CD8-positive, alpha-beta memory T cell (primary cell): Measurements from ENCODE around the gene CCDC88B. TPM values are rescaled to one million over a fixed set of nuclear protein-coding genes. Genes with fewer than 3 reads are reported as not detected.

Experiments used
- CTCF ChIA-PET: fragments of 350-600 bp; sonication (Branson Sonifier 250); formaldehyde crosslinking; loops from one replicate; lab custom pipeline; 2021; ENCODE audit warnings: antibody characterized with exemption; lab: Charles Lee
- POLR2A ChIA-PET: fragments of 350-600 bp; sonication (Branson Sonifier 250); formaldehyde crosslinking; loops from one replicate; lab custom pipeline; 2021; ENCODE audit warnings: antibody characterized with exemption; lab: Charles Lee
- DNase-seq, 5 donors: peaks; one replicate each; pipeline versions ENCODE4 v3.0.0 to v3.0.0-alpha.2; 2020 to 2022; ENCODE audit warnings: mixed read lengths in 1 of 5
- H3K27ac ChIP-seq: one replicate; pipeline ENCODE4 v1.7.0; 2013; ENCODE audit warnings: low read depth, mild to moderate bottlenecking, low read length, moderate library complexity
- H3K27me3 ChIP-seq: 2 replicates; pipeline ENCODE4 v1.7.0; 2013; ENCODE audit warnings: low read length, mild to moderate bottlenecking; ENCODE audit not compliant: insufficient read depth, poor library complexity, severe bottlenecking
- H3K36me3 ChIP-seq: 2 replicates; pipeline ENCODE4 v1.7.0; 2013; ENCODE audit warnings: mild to moderate bottlenecking, low read length, moderate library complexity; ENCODE audit not compliant: insufficient read depth
- H3K4me1 ChIP-seq: 2 replicates; pipeline ENCODE4 v1.7.0; 2013; ENCODE audit warnings: mild to moderate bottlenecking, low read length, moderate library complexity; ENCODE audit not compliant: insufficient read depth
- H3K4me3 ChIP-seq: 2 replicates; pipeline ENCODE4 v1.7.0; 2013; ENCODE audit warnings: mild to moderate bottlenecking, low read length
- H3K9me3 ChIP-seq: 2 replicates; pipeline ENCODE4 v1.7.0; 2013; ENCODE audit warnings: mild to moderate bottlenecking, low read length
- H3K27ac Mint-ChIP-seq, 8 donors: one replicate each; pipeline ENCODE4 v1.8.0; 2020 to 2021; ENCODE audit warnings: mixed read lengths in 8 of 8, mild to moderate bottlenecking in 6 of 8, inconsistent platforms in 3 of 8, moderate library complexity in 3 of 8
- H3K27me3 Mint-ChIP-seq, 2 donors: one replicate each; pipeline ENCODE4 v1.8.0; 2020 to 2021; ENCODE audit warnings: mixed read lengths in 2 of 2, mild to moderate bottlenecking in 1 of 2, moderate library complexity in 1 of 2
- H3K36me3 Mint-ChIP-seq, 3 donors: one replicate each; pipeline ENCODE4 v1.8.0; 2020 to 2021; ENCODE audit warnings: mixed read lengths in 3 of 3, inconsistent platforms in 1 of 3, mild to moderate bottlenecking in 1 of 3
- H3K4me1 Mint-ChIP-seq, 3 donors: one replicate each; pipeline ENCODE4 v1.8.0; 2020 to 2021; ENCODE audit warnings: mixed read lengths in 3 of 3, inconsistent platforms in 1 of 3, mild to moderate bottlenecking in 1 of 3
- H3K4me3 Mint-ChIP-seq, 7 donors: one replicate each; pipeline ENCODE4 v1.8.0; 2020 to 2021; ENCODE audit warnings: mixed read lengths in 7 of 7, mild to moderate bottlenecking in 6 of 7, moderate library complexity in 4 of 7, inconsistent platforms in 2 of 7
- H3K9me3 Mint-ChIP-seq, 5 donors: one replicate each; pipeline ENCODE4 v1.8.0; 2020 to 2022; ENCODE audit warnings: mixed read lengths in 5 of 5, mild to moderate bottlenecking in 3 of 5, moderate library complexity in 2 of 5, inconsistent platforms in 1 of 5
- polyA plus RNA-seq: library from polyadenylated mRNA; unstranded; fragments of 300-500 nt; fragmentation: Illumina TruSeq; gene quantifications from one replicate; pipeline ENCODE4 v1.2.3, GENCODE V29; 2021
- total RNA-seq, 2 experiments: library from RNA; stranded (reverse); gene quantifications; one replicate each; pipeline ENCODE4 v1.2.3, GENCODE V29; 2021

Gene CCDC88B
- total and polyA plus RNA-seq, 3 experiments from 2014 or later: 45.6 to 105 (median 101) TPM

- Mint-ChIP-seq H3K27me3 (peaks cover 0 to 2% of the 10 kb centered on the region in 2 donors), H3K4me1 (peaks cover 34 to 59% (median 37%) of the 10 kb centered on the region in 3 donors), H3K4me3 (peak overlapping the region in 6 of 7 donors; percentile 27 to 87 (median 58)), H3K9me3 (no peaks in the 10 kb centered on the region), H3K36me3 (peaks cover 0 to 48% (median 7%) of the 10 kb centered on the region in 3 donors), H3K27ac (peak overlapping the region in 5 of 8 donors; percentile 23 to 79 (median 74))
- Histone ChIP-seq H3K9me3 (no peaks in the 10 kb centered on the region), H3K4me3 (peak overlapping the region; percentile 15), H3K4me1 (peaks cover 32% of the 10 kb centered on the region), H3K27ac (peak overlapping the region; percentile 54), H3K36me3 (peaks cover 7% of the 10 kb centered on the region), H3K27me3 (no peaks in the 10 kb centered on the region)
- CTCF ChIA-PET: interaction anchor here (0.9 to 6.7 kb wide), 7 partner anchors 10 to 137 kb away, joined by 3 to 42 read pairs (median 10); partner anchors contain the start of genes PRDX5 and TRMT112
- POLR2A ChIA-PET: interaction anchor here (0.7 to 2.1 kb wide), 3 partner anchors 11 to 24 kb away, joined by 3 to 16 read pairs (median 5); partner anchors contain the start of genes PRDX5, RPS6KA4 and TRMT112
- DNase-seq: peak; percentile 81 to 87 (median 85)
Observed at GRCh38 chr11:64341851-64342791, 2.1 kb downstream of the CCDC88B start.

- ChIA-PET CTCF (interaction anchor here (1.0 to 6.7 kb wide), 6 partner anchors 11 to 138 kb away, joined by 3 to 42 read pairs (median 10); partner anchors contain the start of genes PRDX5 and TRMT112), POLR2A (interaction anchor here (0.7 to 2.1 kb wide), 3 partner anchors 12 to 25 kb away, joined by 3 to 16 read pairs (median 5); partner anchors contain the start of genes PRDX5, RPS6KA4 and TRMT112)
- no peak for DNase-seq
- H3K27me3 ChIP-seq: no peaks in the 10 kb centered on the region
- peak overlapping the region in 5 of 8 donors; percentile 23 to 82 (median 74) for H3K27ac Mint-ChIP-seq
- H3K9me3 ChIP-seq: no peaks in the 10 kb centered on the region
- no peak overlapping the region for H3K4me3 ChIP-seq
- H3K4me1 ChIP-seq: peaks cover 32% of the 10 kb centered on the region
- H3K27ac ChIP-seq: no peak overlapping the region
- H3K36me3 Mint-ChIP-seq: peaks cover 0 to 44% (median 5%) of the 10 kb centered on the region in 3 donors
- peak overlapping the region in 5 of 7 donors; percentile 16 to 70 (median 41) for H3K4me3 Mint-ChIP-seq
- H3K36me3 ChIP-seq: peaks cover 7% of the 10 kb centered on the region
- peaks cover 0 to 2% of the 10 kb centered on the region in 2 donors for H3K27me3 Mint-ChIP-seq
- no peaks in the 10 kb centered on the region for H3K9me3 Mint-ChIP-seq
- H3K4me1 Mint-ChIP-seq: peaks cover 30 to 50% (median 32%) of the 10 kb centered on the region in 3 donors
Observed at GRCh38 chr11:64342869-64343745, 3.1 kb downstream of the CCDC88B start.

DNA sequence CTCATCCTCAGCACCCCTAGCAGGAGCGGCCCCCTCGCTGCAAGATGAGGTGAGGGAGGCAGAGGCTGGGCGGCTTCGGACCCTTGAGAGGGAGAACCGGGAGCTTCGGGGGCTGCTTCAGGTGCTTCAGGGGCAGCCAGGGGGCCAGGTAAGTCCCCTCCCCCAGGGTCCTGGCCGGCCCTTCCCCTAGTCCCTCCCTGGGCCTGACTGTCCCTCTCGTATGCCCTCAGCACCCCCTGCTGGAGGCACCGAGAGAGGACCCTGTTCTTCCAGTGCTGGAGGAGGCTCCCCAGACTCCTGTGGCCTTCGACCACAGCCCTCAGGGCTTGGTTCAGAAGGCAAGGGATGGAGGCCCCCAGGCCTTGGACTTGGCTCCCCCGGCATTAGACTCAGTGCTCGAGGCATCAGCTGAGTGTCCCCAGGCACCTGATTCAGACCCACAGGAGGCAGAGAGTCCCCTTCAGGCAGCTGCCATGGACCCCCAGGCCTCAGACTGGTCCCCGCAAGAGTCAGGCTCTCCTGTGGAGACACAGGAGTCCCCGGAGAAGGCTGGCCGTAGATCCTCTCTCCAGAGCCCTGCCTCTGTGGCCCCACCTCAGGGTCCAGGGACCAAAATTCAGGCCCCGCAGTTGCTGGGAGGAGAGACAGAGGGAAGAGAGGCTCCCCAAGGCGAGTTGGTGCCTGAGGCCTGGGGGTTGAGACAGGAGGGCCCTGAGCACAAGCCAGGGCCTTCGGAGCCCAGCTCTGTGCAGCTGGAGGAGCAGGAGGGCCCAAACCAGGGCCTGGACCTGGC lies 4.0 kb downstream of the CCDC88B start:
- Histone ChIP-seq H3K4me3 (no peak overlapping the region), H3K4me1 (peaks cover 29% of the 10 kb centered on the region), H3K36me3 (peaks cover 7% of the 10 kb centered on the region), H3K9me3 (no peaks in the 10 kb centered on the region), H3K27ac (no peak overlapping the region), H3K27me3 (no peaks in the 10 kb centered on the region)
- peaks cover 0 to 45% (median 5%) of the 10 kb centered on the region in 3 donors for H3K36me3 Mint-ChIP-seq
- no peak overlapping the region for H3K4me3 Mint-ChIP-seq
- H3K4me1 Mint-ChIP-seq: peaks cover 26 to 45% (median 29%) of the 10 kb centered on the region in 3 donors
- peaks cover 0 to 2% of the 10 kb centered on the region in 2 donors for H3K27me3 Mint-ChIP-seq
- no peak overlapping the region for H3K27ac Mint-ChIP-seq
- ChIA-PET POLR2A (interaction anchor here (0.8 kb wide), 1 partner anchor 13 kb away, joined by 3 read pairs; no protein-coding TSS in a partner anchor), CTCF (interaction anchor here (1.1 to 6.7 kb wide), 3 partner anchors 12 to 27 kb away, joined by 4 to 42 read pairs (median 5); partner anchors contain the start of genes PRDX5 and TRMT112)
- no peaks in the 10 kb centered on the region for H3K9me3 Mint-ChIP-seq
- no peak for DNase-seq

DNA sequence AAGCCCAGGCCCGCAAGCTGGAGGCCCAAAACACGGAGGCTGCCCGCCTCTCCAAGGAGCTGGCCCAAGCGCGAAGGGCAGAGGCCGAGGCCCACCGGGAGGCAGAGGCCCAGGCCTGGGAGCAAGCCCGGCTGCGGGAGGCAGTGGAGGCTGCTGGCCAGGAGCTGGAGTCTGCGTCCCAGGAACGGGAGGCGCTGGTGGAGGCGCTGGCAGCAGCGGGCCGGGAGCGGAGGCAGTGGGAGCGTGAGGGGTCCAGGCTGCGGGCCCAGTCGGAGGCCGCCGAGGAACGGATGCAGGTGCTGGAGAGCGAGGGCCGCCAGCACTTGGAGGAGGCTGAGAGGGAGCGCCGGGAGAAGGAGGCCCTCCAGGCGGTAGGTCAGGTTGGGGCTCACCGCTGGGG lies 4.8 kb downstream of the CCDC88B start:
- POLR2A ChIA-PET: interaction anchor here (0.8 kb wide), 1 partner anchor 13 kb away, joined by 3 read pairs; no protein-coding TSS in a partner anchor
- peaks cover 20% of the 10 kb centered on the region for H3K4me1 ChIP-seq
- no peak overlapping the region for H3K4me3 Mint-ChIP-seq
- H3K4me1 Mint-ChIP-seq: peaks cover 17 to 36% (median 20%) of the 10 kb centered on the region in 3 donors
- no peak overlapping the region for H3K4me3 ChIP-seq
- CTCF ChIA-PET: interaction anchor here (1.1 to 1.6 kb wide), 2 partner anchors 11 to 27 kb away, joined by 4 to 5 read pairs; partner anchors contain the start of genes PRDX5 and TRMT112
- peaks cover 7% of the 10 kb centered on the region for H3K36me3 ChIP-seq
- no peaks in the 10 kb centered on the region for H3K9me3 ChIP-seq
- H3K27ac ChIP-seq: no peak overlapping the region
- H3K9me3 Mint-ChIP-seq: no peaks in the 10 kb centered on the region
- H3K27ac Mint-ChIP-seq: peak overlapping the region in 1 of 8 donors; percentile 37
- DNase-seq: no peak
- peaks cover 0 to 46% (median 5%) of the 10 kb centered on the region in 3 donors for H3K36me3 Mint-ChIP-seq
- H3K27me3 ChIP-seq: no peaks in the 10 kb centered on the region
- peaks cover 0 to 2% of the 10 kb centered on the region in 2 donors for H3K27me3 Mint-ChIP-seq

- ChIA-PET POLR2A (no interaction called here), CTCF (no interaction called here)
- Histone ChIP-seq H3K27ac (no peak overlapping the region), H3K27me3 (no peaks in the 10 kb centered on the region), H3K36me3 (peaks cover 7% of the 10 kb centered on the region), H3K4me3 (no peak overlapping the region), H3K4me1 (peaks cover 1% of the 10 kb centered on the region), H3K9me3 (no peaks in the 10 kb centered on the region)
- Mint-ChIP-seq H3K27me3 (peaks cover 0 to 2% of the 10 kb centered on the region in 2 donors), H3K4me1 (peaks cover 4 to 13% (median 8%) of the 10 kb centered on the region in 3 donors), H3K36me3 (peaks cover 0 to 49% (median 5%) of the 10 kb centered on the region in 3 donors), H3K27ac (peak overlapping the region in 3 of 8 donors; percentile 33 to 60 (median 50)), H3K4me3 (no peak overlapping the region), H3K9me3 (no peaks in the 10 kb centered on the region)
- DNase-seq: no peak
Observed at GRCh38 chr11:64347193-64347867, 7.3 kb downstream of the CCDC88B start.

- H3K36me3 ChIP-seq: peaks cover 2% of the 10 kb centered on the region
- no peak overlapping the region for H3K27ac Mint-ChIP-seq
- no peaks in the 10 kb centered on the region for H3K27me3 ChIP-seq
- no peak overlapping the region for H3K4me3 Mint-ChIP-seq
- H3K4me1 Mint-ChIP-seq: peaks cover 4 to 8% (median 5%) of the 10 kb centered on the region in 3 donors
- no peaks in the 10 kb centered on the region for H3K4me1 ChIP-seq
- DNase-seq: no peak
- ChIA-PET CTCF (interaction anchor here (0.7 kb wide), 1 partner anchor 17 kb away, joined by 3 read pairs; no protein-coding TSS in a partner anchor), POLR2A (no interaction called here)
- no peaks in the 10 kb centered on the region for H3K27me3 Mint-ChIP-seq
- H3K27ac ChIP-seq: no peak overlapping the region
- H3K9me3 Mint-ChIP-seq: no peaks in the 10 kb centered on the region
- no peaks in the 10 kb centered on the region for H3K9me3 ChIP-seq
- H3K4me3 ChIP-seq: no peak overlapping the region
- H3K36me3 Mint-ChIP-seq: peaks cover 0 to 44% (median 5%) of the 10 kb centered on the region in 3 donors
Observed at GRCh38 chr11:64348383-64349024, 8.5 kb downstream of the CCDC88B start.
